ENCODE measurements around the gene C4BPA.

The C4BPA gene

GRCh38 chr1:207076181-207076955, 27.7 kb upstream of the C4BPA start:
- no peak overlapping the region for H3K4me3 ChIP-seq (ENCODE audit: low read depth, low read length)
- TF ChIP-seq CTCF (IDR thresholded peaks at IDR 0.05; ENCODE audit: borderline replicate concordance, insufficient read depth, low read depth, low read length), result no peak

GRCh38 chr1:207077012-207077411, 27.0 kb upstream of the C4BPA start:
- TF ChIP-seq CTCF (IDR thresholded peaks at IDR 0.05; ENCODE audit: borderline replicate concordance, insufficient read depth, low read depth, low read length), result no peak

GRCh38 chr1:207077470-207078377, 26.3 kb upstream of the C4BPA start:
- H3K4me3 ChIP-seq (ENCODE audit: low read depth, low read length), result no peak overlapping the region
- TF ChIP-seq CTCF (IDR thresholded peaks at IDR 0.05; ENCODE audit: borderline replicate concordance, insufficient read depth, low read depth, low read length), result peak; percentile 79

More at GRCh38 chr1:207077012-207077411, 27.0 kb upstream of the C4BPA start:
- H3K4me3 ChIP-seq (ENCODE audit: low read depth, low read length), result no peak overlapping the region

- TF ChIP-seq CTCF (IDR thresholded peaks at IDR 0.05; ENCODE audit: borderline replicate concordance, insufficient read depth, low read depth, low read length), result no peak
These were observed 25.4 kb upstream of the C4BPA start for GRCh38 chr1:207078578-207079132.

GRCh38 chr1:207079706-207080241, 24.3 kb upstream of the C4BPA start:
- no peak overlapping the region for H3K4me3 ChIP-seq (ENCODE audit: low read depth, low read length)
- no peak for TF ChIP-seq CTCF (IDR thresholded peaks at IDR 0.05; ENCODE audit: borderline replicate concordance, insufficient read depth, low read depth, low read length)

More at GRCh38 chr1:207078578-207079132, 25.4 kb upstream of the C4BPA start:
- H3K4me3 ChIP-seq (ENCODE audit: low read depth, low read length), result no peak overlapping the region

- no peak overlapping the region for H3K4me3 ChIP-seq (ENCODE audit: low read depth, low read length)
- TF ChIP-seq CTCF (IDR thresholded peaks at IDR 0.05; ENCODE audit: borderline replicate concordance, insufficient read depth, low read depth, low read length), result no peak
These were observed 22.9 kb upstream of the C4BPA start for GRCh38 chr1:207081088-207081487.

Data from GM12875 (cell line).